Activated CD4-positive, alpha-beta T cell treated with anti-CD3 and anti-CD28 coated beads, Interleukin-2, amount 10 ng/mL, durations not matched to agents 7 days and 5 days (primary cell): ENCODE measurements around the gene METTL5. TPM values are rescaled to one million over a fixed set of nuclear protein-coding genes. Genes with fewer than 3 reads are reported as not detected.

Experiments
- CTCF ChIA-PET: fragments of 350-600 bp; sonication (Branson Sonifier 250); formaldehyde crosslinking; loops from one replicate; lab custom pipeline; 2021; ENCODE audit warnings: antibody characterized with exemption; lab: Charles Lee
- POLR2A ChIA-PET: fragments of 350-600 bp; sonication (Branson Sonifier 250); formaldehyde crosslinking; loops from one replicate; lab custom pipeline; 2021; ENCODE audit warnings: antibody characterized with exemption; lab: Charles Lee
- DNase-seq: peaks from one replicate; pipeline ENCODE4 v3.0.0-alpha.2; 2020
- H3K27ac Mint-ChIP-seq: one replicate; pipeline ENCODE4 v1.8.0; 2021; ENCODE audit warnings: mild to moderate bottlenecking, moderate library complexity, mixed read lengths
- H3K27me3 Mint-ChIP-seq: one replicate; pipeline ENCODE4 v1.8.0; 2021; ENCODE audit warnings: mixed read lengths
- H3K36me3 Mint-ChIP-seq: one replicate; pipeline ENCODE4 v1.8.0; 2021; ENCODE audit warnings: low read depth, mixed read lengths
- H3K4me1 Mint-ChIP-seq: one replicate; pipeline ENCODE4 v1.8.0; 2021; ENCODE audit warnings: mixed read lengths
- H3K4me3 Mint-ChIP-seq: one replicate; pipeline ENCODE4 v1.8.0; 2021; ENCODE audit warnings: mild to moderate bottlenecking, moderate library complexity, mixed read lengths
- H3K9me3 Mint-ChIP-seq: one replicate; pipeline ENCODE4 v1.8.0; 2021; ENCODE audit warnings: mixed read lengths
- total RNA-seq, 2 experiments: library from RNA; stranded (reverse); gene quantifications; one replicate each; pipeline ENCODE4 v1.2.3, GENCODE V29; 2021

METTL5 gene
- total RNA-seq, 2 experiments from 2014 or later = 53.3 to 61.6 TPM

DNA sequence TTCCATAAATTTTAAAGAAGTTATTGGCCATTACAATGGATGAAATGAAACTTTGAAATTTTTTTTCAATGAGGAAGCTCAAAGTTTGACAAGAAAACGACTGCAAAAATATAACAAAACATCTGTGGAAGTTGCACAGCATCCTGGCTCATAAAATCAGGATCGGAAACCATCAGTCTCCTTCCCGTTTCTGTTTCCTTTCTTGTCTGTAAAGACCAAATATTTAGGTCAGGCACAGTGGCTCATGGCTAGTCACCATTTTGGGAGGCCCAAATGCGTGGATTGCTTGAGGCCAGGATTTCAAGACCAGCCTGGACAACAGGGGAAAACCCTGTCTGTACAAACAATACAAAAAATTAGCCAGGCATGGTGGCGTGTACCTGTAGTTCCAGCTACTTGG lies 53.7 kb downstream of the METTL5 start:
- ChIA-PET CTCF (interaction anchor here (0.6 to 2.2 kb wide), 3 partner anchors 23 to 1050 kb away, joined by 3 to 5 read pairs (median 3); no protein-coding TSS in a partner anchor), POLR2A (no interaction called here)
- no peak overlapping the region for H3K4me3 Mint-ChIP-seq
- H3K36me3 Mint-ChIP-seq = no peaks in the 10 kb centered on the region
- no peaks in the 10 kb centered on the region for H3K9me3 Mint-ChIP-seq
- no peak for DNase-seq
- peaks cover 19% of the 10 kb centered on the region for H3K4me1 Mint-ChIP-seq
- no peak overlapping the region for H3K27ac Mint-ChIP-seq
- peaks cover 8% of the 10 kb centered on the region for H3K27me3 Mint-ChIP-seq

DNA sequence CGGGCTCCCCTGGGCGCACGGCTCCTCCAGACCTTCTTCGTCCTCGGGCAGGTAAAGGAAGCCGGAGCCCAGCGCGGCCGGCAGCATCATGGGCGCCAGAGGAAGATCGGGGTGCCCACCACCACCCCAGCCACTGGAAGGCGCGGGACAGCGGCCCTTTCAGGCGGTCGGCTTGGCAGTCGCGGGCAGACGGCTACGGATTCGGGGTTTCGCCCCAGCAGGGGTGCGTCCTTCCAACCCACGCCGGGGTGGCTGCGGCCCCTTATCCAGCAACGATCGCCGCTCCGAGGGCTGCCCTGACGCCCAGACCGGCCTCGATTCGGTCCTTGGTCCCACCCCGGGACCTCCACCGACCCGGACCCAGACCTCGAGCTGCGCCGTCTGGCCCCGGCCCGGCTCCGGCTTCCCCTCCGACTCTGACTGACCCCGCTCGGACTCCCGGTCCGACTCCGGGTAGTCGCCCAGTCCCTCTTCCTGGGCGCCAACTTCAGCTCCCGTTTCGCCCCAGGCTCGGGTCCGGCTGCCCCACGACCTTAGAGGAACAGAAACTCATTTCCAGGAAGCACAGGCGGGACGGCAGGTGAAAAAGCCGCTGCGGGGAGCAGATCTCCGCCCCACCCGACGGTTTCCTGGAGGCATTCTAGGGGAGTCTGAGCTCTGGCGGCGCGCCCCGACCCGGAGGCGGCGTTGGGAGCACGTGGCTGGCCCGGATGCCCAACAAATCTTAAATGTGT lies 56.3 kb downstream of the METTL5 start:
- Mint-ChIP-seq H3K36me3 (no peaks in the 10 kb centered on the region), H3K9me3 (no peaks in the 10 kb centered on the region), H3K27ac (peak overlapping the region; percentile 41), H3K4me1 (peaks cover 17% of the 10 kb centered on the region), H3K27me3 (peaks cover 8% of the 10 kb centered on the region), H3K4me3 (peak overlapping the region; percentile 73)
- ChIA-PET POLR2A (no interaction called here), CTCF (interaction anchor here (0.5 to 0.6 kb wide), 3 partner anchors 13 to 175 kb away, joined by 3 read pairs; no protein-coding TSS in a partner anchor)
- peak; percentile 47 for DNase-seq

DNA sequence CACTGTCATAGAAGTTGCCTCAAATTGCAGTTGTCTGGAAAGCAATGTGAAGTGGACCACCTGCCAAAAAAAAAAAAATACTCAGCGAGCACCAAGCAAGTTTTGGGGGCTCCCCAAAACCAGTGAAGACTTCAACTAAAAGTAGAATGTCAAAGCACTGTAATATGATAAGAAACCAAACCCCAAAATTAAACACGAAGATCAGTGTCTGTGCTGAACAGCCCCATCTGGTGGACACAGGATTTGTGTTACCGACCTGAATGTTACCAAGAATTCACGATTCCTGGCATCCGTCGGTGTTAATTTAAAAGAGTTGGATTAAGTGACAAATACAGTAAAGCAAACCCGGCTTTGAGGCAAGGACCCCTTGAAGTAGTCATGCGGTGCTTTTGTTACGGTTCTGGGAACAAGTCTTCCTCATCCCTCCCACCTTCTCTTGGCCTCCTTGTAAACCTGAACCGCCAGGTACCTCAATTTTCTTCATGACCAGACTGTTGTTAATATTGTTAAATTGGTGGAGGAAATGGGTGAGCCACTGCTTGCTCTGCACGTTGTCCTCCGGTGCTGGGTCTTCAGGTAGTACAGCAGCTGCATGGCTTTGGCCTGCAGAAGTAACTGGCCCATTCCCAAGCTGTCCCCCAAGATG lies 57.3 kb downstream of the METTL5 start:
- Mint-ChIP-seq H3K27ac (peak overlapping the region; percentile 11), H3K9me3 (no peaks in the 10 kb centered on the region), H3K4me3 (peak overlapping the region; percentile 39), H3K4me1 (peaks cover 19% of the 10 kb centered on the region), H3K27me3 (peaks cover 8% of the 10 kb centered on the region), H3K36me3 (no peaks in the 10 kb centered on the region)
- CTCF ChIA-PET = interaction anchor here (0.6 kb wide), 1 partner anchor 174 kb away, joined by 3 read pairs; no protein-coding TSS in a partner anchor
- POLR2A ChIA-PET = no interaction called here
- DNase-seq = peak; percentile 76

DNA sequence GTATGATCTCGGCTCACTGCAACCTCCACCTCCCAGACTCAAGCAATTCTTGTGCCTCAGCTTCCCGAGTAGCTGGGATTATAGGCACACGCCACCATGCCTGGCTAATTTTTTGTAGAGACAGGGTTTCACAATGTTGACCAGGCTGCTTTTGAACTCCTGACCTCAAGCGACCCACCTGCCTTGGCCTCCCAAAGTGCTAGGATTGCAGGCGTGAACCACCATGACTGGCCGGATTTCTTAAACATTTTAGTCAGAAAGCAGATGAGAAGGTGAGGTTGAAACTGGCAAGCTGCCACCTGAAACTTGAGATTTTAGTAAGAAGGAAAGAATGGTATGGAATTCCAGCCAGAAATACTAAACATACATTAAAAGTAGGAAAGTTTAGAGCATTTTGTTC lies 59.2 kb downstream of the METTL5 start:
- no peaks in the 10 kb centered on the region for H3K36me3 Mint-ChIP-seq
- H3K4me1 Mint-ChIP-seq = peaks cover 30% of the 10 kb centered on the region
- H3K27ac Mint-ChIP-seq = no peak overlapping the region
- no peak for DNase-seq
- H3K9me3 Mint-ChIP-seq = no peaks in the 10 kb centered on the region
- H3K4me3 Mint-ChIP-seq = no peak overlapping the region
- H3K27me3 Mint-ChIP-seq = peaks cover 8% of the 10 kb centered on the region
- ChIA-PET CTCF (interaction anchor here (0.6 to 1.3 kb wide), 4 partner anchors 9 to 185 kb away, joined by 3 to 4 read pairs (median 3); no protein-coding TSS in a partner anchor), POLR2A (no interaction called here)

DNA sequence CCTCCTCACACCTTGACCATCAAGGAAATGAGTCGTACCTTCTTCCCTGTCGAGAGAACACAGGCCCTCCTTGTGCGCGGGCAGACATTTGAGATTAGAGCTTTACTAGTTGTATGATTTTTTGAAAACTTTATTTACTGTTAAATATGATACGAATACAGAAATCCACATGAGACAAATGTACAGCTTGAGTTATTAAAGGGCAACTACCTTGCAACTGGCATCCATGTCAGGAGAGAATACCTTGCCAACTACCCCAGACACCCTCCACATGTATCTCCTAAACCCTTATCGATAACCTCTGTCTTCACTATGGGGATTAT lies 62.8 kb downstream of the METTL5 start:
- peaks cover 17% of the 10 kb centered on the region for H3K4me1 Mint-ChIP-seq
- no peak overlapping the region for H3K4me3 Mint-ChIP-seq
- ChIA-PET CTCF (interaction anchor here (1.1 kb wide), 1 partner anchor 26 kb away, joined by 3 read pairs; no protein-coding TSS in a partner anchor), POLR2A (no interaction called here)
- no peaks in the 10 kb centered on the region for H3K9me3 Mint-ChIP-seq
- DNase-seq = no peak
- no peaks in the 10 kb centered on the region for H3K36me3 Mint-ChIP-seq
- H3K27ac Mint-ChIP-seq = no peak overlapping the region
- no peaks in the 10 kb centered on the region for H3K27me3 Mint-ChIP-seq

Other genes starting within 250 kb of the METTL5 start
- 10 to 100 TPM; 53.4 to 61.7 TPM for gene PPIG, start 240.6 kb downstream of the METTL5 start, total RNA-seq
- not detected for gene CFAP210, start 130.5 kb downstream of the METTL5 start, total RNA-seq
- gene PHOSPHO2, start 130.4 kb downstream of the METTL5 start, total RNA-seq = 1 to 10 TPM; 2.7 to 3.0 TPM
- 1 to 10 TPM; 2.7 to 4.0 TPM for gene KLHL23, start 91.1 kb downstream of the METTL5 start, total RNA-seq
- 10 to 100 TPM; 79.0 to 87.4 TPM for gene SSB, start 26.0 kb downstream of the METTL5 start, total RNA-seq
- 10 to 100 TPM; 22.4 to 27.4 TPM for gene UBR3, start 2.5 kb upstream of the METTL5 start, total RNA-seq